Activated naive CD4-positive, alpha-beta T cell treated with anti-CD3 and anti-CD28 coated beads, Interleukin-2, amount 10 ng/mL, durations not matched to agents 7 days and 5 days (primary cell): ENCODE measurements around the gene RBM14.
"Not testable (repeated sequence)": the region's sequence is repeated elsewhere in the genome, so short reads cannot be mapped to it uniquely, and the experiment has no call there.

Experiments
- CTCF ChIA-PET: fragments of 350-600 bp; sonication (Branson Sonifier 250); formaldehyde crosslinking; loops from one replicate; lab custom pipeline; 2021; ENCODE audit warnings: antibody characterized with exemption; lab: Charles Lee
- DNase-seq: peaks from one replicate; pipeline ENCODE4 v3.0.0-alpha.2; 2020
- H3K27ac Mint-ChIP-seq: one replicate; pipeline ENCODE4 v1.8.0; 2021; ENCODE audit warnings: mild to moderate bottlenecking, moderate library complexity, mixed read lengths
- H3K27me3 Mint-ChIP-seq: one replicate; pipeline ENCODE4 v1.8.0; 2021; ENCODE audit warnings: mild to moderate bottlenecking, mixed read lengths
- H3K36me3 Mint-ChIP-seq: one replicate; pipeline ENCODE4 v1.8.0; 2021; ENCODE audit warnings: mixed read lengths
- H3K4me1 Mint-ChIP-seq: one replicate; pipeline ENCODE4 v1.8.0; 2021; ENCODE audit warnings: mixed read lengths
- H3K4me3 Mint-ChIP-seq: one replicate; pipeline ENCODE4 v1.8.0; 2021; ENCODE audit warnings: mild to moderate bottlenecking, moderate library complexity, mixed read lengths
- H3K9me3 Mint-ChIP-seq: one replicate; pipeline ENCODE4 v1.8.0; 2021; ENCODE audit warnings: mixed read lengths

Gene RBM14

DNA sequence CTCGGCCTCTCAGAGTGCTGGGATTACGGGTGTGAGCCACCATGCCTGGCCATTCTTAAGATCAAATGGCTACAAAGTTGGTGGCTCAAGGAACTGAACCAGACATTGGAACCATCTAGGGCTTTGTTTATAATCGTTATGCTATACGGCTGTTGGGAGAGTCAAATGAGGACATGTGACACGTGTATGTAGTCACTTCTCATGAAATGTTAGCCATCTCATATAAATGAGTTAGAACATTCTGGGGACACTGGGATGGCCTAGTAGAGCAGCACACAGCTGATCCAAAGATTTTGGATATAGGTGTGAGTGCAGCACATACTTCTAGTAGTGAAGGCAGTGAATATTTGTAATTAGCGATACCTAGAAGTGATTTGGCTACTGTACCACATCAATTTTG, 15.5 kb downstream of the RBM14 start:
- H3K36me3 Mint-ChIP-seq = peaks cover 54% of the 10 kb centered on the region

DNA sequence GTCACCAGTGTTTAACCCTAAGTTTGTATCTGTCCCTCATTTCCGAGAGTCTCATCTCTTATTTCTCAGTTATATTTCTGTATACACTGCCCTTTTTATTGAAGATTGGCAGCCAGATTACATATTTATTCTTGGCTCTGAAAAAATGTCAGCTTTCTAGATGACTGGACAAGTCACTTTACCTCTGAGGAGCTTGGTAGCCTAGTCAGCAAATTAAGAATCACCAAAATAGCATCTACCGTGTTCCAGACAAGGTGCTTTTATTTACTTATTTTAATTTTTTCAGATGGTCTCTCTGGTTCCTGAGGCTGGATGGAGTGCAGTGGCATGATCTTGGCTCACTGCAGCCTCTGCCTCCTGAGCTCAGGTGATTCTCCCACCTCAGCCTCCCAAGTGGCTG, 16.5 kb downstream of the RBM14 start:
- Mint-ChIP-seq H3K9me3 (no peaks in the 10 kb centered on the region), H3K4me3 (no peak overlapping the region), H3K4me1 (peaks cover 34% of the 10 kb centered on the region), H3K36me3 (peaks cover 51% of the 10 kb centered on the region), H3K27me3 (no peaks in the 10 kb centered on the region), H3K27ac (no peak overlapping the region)
- CTCF ChIA-PET = interaction anchor here (1.1 kb wide), 1 partner anchor 24 kb away, joined by 3 read pairs; no protein-coding TSS in a partner anchor
- DNase-seq = no peak

More for the DNA sequence above, 15.5 kb downstream of the RBM14 start:
- no peak for DNase-seq
- no peak overlapping the region for H3K27ac Mint-ChIP-seq
- H3K4me3 Mint-ChIP-seq = no peak overlapping the region
- no peaks in the 10 kb centered on the region for H3K27me3 Mint-ChIP-seq
- no peaks in the 10 kb centered on the region for H3K9me3 Mint-ChIP-seq
- CTCF ChIA-PET = no interaction called here
- H3K4me1 Mint-ChIP-seq = peaks cover 24% of the 10 kb centered on the region

DNA sequence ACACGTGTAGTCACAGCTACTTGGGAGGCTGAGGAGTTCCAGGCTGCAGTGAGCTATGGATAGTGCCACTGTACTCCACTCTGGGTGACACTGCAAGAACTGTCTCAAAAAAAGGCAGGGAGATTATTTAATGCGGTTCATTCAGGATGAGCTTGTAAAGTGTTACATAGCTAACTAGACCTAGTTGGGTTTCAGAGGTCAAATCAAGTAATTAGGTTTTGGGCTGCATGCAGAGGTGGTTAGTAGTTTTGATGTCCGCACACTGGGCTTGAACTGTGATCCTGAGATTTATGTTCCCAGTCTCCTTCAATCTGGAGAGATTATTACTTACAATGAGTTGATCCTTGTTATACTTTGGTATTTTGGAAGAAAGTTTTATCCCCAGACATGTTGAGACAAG, 20.0 kb downstream of the RBM14 start:
- CTCF ChIA-PET = interaction anchor here (1.3 kb wide), 1 partner anchor 227 kb away, joined by 3 read pairs; no protein-coding TSS in a partner anchor
- H3K27ac Mint-ChIP-seq = no peak overlapping the region
- no peak overlapping the region for H3K4me3 Mint-ChIP-seq
- H3K27me3 Mint-ChIP-seq = no peaks in the 10 kb centered on the region
- peaks cover 60% of the 10 kb centered on the region for H3K36me3 Mint-ChIP-seq
- H3K9me3 Mint-ChIP-seq = no peaks in the 10 kb centered on the region
- H3K4me1 Mint-ChIP-seq = peaks cover 50% of the 10 kb centered on the region
- no peak for DNase-seq

DNA sequence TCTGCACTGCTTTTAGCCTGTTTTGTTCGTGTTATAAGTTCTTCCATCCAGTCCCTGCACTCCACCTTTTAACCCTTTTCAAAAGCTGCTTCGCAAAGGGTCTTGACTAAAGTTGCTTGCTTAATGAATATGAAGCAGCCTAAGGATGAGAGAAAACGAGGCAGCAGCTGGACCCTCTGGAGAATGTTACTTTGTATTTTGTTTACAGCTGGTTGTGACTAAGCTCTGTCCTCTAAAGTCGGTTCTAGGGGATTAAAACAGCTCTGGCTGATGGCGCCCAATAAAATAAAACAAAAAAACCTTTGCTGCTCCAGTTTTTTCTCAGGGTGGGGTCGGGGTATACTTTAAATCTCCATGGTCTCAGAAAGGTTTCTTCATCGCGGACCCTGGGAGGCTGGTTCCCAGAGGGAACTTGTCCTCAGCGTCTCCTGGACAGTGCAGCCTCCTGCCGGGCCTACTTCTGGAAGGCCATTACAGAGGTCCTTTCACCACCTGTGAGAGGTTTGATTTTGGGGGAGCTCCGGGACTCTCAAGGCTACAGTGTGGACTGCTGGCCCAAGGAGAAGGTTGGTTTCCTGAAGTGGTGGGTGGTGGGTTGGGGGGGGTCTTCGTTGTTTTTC, 21.2 kb downstream of the RBM14 start:
- no peaks in the 10 kb centered on the region for H3K9me3 Mint-ChIP-seq

DNA sequence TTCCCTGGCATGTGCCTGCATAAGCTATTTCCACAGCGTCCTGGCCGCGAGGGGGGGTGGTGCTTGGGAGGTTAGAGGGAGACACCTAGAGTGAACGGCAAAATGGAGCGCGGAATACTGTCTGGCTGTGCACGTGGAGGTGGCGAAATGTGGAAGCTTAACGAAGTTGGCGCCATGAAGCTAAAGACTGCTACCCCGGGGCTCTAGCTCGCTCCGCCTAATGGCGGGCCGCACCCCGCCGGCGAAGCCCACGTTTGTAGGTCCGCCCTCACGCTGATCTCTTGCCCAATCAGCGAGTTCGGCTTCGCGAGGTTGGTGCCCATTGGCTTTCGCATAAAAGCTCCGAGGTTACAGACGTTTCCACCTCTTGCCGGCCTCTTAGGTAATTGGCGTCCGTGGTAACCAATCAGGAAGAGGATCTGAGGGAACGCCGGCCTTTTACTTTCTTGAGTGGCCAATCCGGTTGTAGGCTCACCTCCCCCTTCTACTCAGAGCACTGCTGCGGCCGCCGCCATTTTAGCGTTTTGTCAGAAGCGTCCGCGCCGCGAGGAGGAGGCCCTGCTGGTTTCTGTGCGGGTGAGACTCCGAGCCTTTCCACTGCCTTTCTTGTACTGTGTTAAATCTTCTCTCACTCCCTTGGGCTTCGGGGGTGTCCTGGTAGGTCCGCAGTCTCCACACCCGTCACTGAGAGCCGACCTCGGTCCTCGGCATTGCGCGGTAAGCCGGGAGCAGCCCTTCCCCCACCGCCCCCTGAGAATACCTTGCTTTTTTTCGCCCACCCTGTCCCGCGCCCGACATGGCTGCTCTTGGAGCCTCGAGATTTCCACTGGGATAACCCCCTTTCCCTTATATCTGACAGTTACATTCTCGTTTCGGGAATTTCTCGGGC, 22.0 kb downstream of the RBM14 start, which contains the start of gene RBM4:
TSS of gene RBM4 (plus strand) at position 527 of the 889 bp plus-strand sequence. CDS start 1,009 bp downstream, outside the sequence.
- H3K27ac Mint-ChIP-seq = peak within 1 kb of the TSS; percentile 96
- peaks cover 67% of the 10 kb centered on the region for H3K36me3 Mint-ChIP-seq
- peaks cover 65% of the 10 kb centered on the region for H3K4me1 Mint-ChIP-seq
- DNase-seq = peak; percentile 98
- peak within 1 kb of the TSS; percentile 94 for H3K4me3 Mint-ChIP-seq
- CTCF ChIA-PET = interaction anchor here (0.6 to 1.9 kb wide), 12 partner anchors 8 to 608 kb away, joined by 3 to 10 read pairs (median 4); partner anchors contain the start of genes RBM14, RBM4B and ZDHHC24
- H3K9me3 Mint-ChIP-seq = no peaks in the 10 kb centered on the region
- H3K27me3 Mint-ChIP-seq = no peaks in the 10 kb centered on the region

More for the DNA sequence above, 21.2 kb downstream of the RBM14 start:
- CTCF ChIA-PET = interaction anchor here (0.7 to 1.9 kb wide), 7 partner anchors 9 to 92 kb away, joined by 3 to 10 read pairs (median 5); partner anchors contain the start of genes RBM14, RBM4B and ZDHHC24
- H3K4me1 Mint-ChIP-seq = peaks cover 57% of the 10 kb centered on the region
- H3K27me3 Mint-ChIP-seq = no peaks in the 10 kb centered on the region
- peak; percentile 21 for DNase-seq
- peaks cover 62% of the 10 kb centered on the region for H3K36me3 Mint-ChIP-seq
- H3K4me3 Mint-ChIP-seq = peak overlapping the region; percentile 94
- peak overlapping the region; percentile 96 for H3K27ac Mint-ChIP-seq

DNA sequence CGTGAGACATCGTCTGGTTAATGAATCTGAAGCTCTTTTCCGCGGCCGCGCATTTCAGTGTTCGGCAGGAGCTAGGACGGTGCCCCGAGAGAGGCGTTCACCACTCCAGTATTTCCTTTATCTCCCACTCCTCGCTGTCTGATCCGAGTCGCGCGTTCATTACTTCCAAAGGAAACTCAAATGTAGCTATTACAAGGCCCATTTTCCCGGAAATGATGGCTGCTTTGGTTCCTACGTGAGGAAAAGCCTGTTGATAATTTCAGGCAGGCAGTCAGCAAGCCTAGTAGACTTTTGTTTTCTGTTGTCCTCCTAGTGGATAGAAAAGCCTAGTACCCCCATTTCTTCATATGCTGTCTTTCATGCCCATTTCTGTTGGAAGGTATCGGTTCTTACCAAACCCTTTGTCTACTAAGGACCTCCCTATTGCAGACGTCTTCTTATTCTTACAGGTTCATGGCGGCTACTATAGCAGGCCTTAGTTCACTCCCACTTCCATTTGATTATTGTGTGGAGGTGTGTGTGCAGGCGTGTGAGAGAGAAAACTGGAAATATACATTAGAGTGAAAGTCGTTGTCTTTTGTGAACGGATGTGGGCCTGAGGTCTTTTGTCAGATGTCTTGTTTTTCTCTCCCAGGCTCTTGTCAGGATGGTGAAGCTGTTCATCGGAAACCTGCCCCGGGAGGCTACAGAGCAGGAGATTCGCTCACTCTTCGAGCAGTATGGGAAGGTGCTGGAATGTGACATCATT, 22.8 kb downstream of the RBM14 start:
- Mint-ChIP-seq H3K36me3 (peaks cover 72% of the 10 kb centered on the region), H3K27ac (peak overlapping the region; percentile 96), H3K4me3 (peak overlapping the region; percentile 94), H3K4me1 (peaks cover 72% of the 10 kb centered on the region), H3K27me3 (no peaks in the 10 kb centered on the region), H3K9me3 (no peaks in the 10 kb centered on the region)
- CTCF ChIA-PET = interaction anchor here (0.9 to 1.3 kb wide), 4 partner anchors 8 to 199 kb away, joined by 3 to 7 read pairs (median 4); no protein-coding TSS in a partner anchor
- DNase-seq = peak; percentile 51

DNA sequence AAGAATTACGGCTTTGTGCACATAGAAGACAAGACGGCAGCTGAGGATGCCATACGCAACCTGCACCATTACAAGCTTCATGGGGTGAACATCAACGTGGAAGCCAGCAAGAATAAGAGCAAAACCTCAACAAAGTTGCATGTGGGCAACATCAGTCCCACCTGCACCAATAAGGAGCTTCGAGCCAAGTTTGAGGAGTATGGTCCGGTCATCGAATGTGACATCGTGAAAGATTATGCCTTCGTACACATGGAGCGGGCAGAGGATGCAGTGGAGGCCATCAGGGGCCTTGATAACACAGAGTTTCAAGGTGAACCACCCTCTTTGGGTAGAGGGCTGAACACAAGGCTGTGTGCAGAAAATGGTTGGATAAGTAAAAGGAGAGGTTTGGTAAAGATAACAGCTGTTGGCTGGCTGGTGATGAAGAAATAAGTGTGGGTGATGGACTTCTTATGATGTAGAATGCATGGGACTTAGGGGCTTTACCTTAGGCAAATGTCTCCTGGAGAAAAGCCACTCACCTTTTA, 23.4 kb downstream of the RBM14 start:
- not testable (repeated sequence) for H3K27me3 Mint-ChIP-seq, H3K9me3 Mint-ChIP-seq, DNase-seq
- H3K4me1 Mint-ChIP-seq = peaks cover 76% of the 10 kb centered on the region
- H3K36me3 Mint-ChIP-seq = peaks cover 72% of the 10 kb centered on the region
- CTCF ChIA-PET = interaction anchor here (1.3 to 1.6 kb wide), 2 partner anchors 9 to 39 kb away, joined by 4 to 6 read pairs; no protein-coding TSS in a partner anchor
- H3K27ac Mint-ChIP-seq = peak overlapping the region; percentile 96
- peak overlapping the region; percentile 94 for H3K4me3 Mint-ChIP-seq

DNA sequence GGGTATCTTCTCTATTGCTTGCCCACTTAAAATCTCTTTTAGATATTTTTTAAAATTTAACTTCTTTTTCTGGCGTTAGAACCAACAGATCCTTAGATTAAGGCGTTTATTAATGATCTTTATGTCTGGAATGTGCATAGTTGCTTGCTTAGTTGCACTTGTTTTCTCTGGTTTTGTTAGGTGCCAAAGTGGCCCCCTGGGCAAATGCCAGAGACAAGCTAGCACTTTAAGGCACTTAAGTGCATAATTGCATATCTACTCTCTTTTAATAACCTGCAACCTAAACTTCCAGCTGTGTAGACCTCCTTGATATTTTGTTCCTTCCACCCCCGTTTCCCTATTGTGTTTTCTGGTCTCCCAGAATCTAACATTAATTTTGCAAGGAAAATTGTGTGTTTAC, 25.4 kb downstream of the RBM14 start:
- H3K9me3 Mint-ChIP-seq = no peaks in the 10 kb centered on the region
- H3K36me3 Mint-ChIP-seq = peaks cover 90% of the 10 kb centered on the region
- CTCF ChIA-PET = interaction anchor here (0.9 kb wide), 1 partner anchor 37 kb away, joined by 3 read pairs; no protein-coding TSS in a partner anchor
- peak overlapping the region; percentile 62 for H3K4me3 Mint-ChIP-seq
- no peak for DNase-seq
- H3K27ac Mint-ChIP-seq = no peak overlapping the region
- H3K4me1 Mint-ChIP-seq = peaks cover 87% of the 10 kb centered on the region
- H3K27me3 Mint-ChIP-seq = no peaks in the 10 kb centered on the region

DNA sequence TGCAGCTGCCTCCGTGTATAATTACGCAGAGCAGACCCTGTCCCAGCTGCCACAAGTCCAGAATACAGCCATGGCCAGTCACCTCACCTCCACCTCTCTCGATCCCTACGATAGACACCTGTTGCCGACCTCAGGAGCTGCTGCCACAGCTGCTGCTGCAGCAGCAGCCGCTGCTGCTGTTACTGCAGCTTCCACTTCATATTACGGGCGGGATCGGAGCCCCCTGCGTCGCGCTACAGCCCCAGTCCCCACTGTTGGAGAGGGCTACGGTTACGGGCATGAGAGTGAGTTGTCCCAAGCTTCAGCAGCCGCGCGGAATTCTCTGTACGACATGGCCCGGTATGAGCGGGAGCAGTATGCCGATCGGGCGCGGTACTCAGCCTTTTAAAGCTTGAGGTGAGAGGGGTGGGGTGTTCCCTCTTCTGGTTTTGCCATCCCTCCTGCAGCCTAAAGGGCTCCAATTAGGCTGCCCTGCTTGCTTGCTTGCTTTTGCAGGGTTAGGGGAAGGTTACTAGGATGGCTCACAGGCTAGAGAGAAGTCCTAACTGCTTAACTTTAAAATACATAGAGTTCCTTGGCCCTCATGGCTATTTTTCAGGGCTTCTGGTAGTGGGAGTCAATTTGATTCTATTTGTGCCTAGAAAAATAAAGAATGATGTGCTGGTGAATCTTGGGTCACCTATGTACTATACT, 27.5 kb downstream of the RBM14 start:
- CTCF ChIA-PET = interaction anchor here (2.0 kb wide), 1 partner anchor 34 kb away, joined by 6 read pairs; the partner anchor contains the start of gene RBM4B
- no peak overlapping the region for H3K27ac Mint-ChIP-seq
- no peaks in the 10 kb centered on the region for H3K9me3 Mint-ChIP-seq
- peaks cover 80% of the 10 kb centered on the region for H3K4me1 Mint-ChIP-seq
- DNase-seq = no peak
- peaks cover 86% of the 10 kb centered on the region for H3K36me3 Mint-ChIP-seq
- H3K4me3 Mint-ChIP-seq = no peak overlapping the region
- H3K27me3 Mint-ChIP-seq = no peaks in the 10 kb centered on the region

DNA sequence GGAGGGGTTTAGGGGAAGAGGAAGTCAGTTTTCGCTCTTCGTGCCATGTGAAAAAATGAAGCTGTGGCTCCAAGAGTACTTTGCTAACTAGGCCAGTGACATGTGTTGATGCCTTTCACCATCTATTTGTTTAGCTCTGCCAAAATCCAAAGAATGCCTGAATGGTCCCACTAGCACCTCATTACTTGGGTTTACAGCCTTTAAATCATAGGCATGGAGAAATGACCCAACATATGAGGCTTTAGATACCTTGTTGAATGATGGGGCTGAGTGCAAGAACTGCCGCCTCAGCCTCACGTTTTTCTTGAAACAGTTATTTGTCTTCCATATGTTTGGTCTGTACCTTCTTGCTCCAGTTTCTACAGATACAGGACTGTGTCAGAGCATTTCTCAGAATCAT, 30.4 kb downstream of the RBM14 start:
- Mint-ChIP-seq H3K4me3 (no peak overlapping the region), H3K27me3 (no peaks in the 10 kb centered on the region), H3K4me1 (peaks cover 55% of the 10 kb centered on the region), H3K9me3 (no peaks in the 10 kb centered on the region), H3K27ac (no peak overlapping the region), H3K36me3 (peaks cover 80% of the 10 kb centered on the region)
- CTCF ChIA-PET = no interaction called here
- no peak for DNase-seq

DNA sequence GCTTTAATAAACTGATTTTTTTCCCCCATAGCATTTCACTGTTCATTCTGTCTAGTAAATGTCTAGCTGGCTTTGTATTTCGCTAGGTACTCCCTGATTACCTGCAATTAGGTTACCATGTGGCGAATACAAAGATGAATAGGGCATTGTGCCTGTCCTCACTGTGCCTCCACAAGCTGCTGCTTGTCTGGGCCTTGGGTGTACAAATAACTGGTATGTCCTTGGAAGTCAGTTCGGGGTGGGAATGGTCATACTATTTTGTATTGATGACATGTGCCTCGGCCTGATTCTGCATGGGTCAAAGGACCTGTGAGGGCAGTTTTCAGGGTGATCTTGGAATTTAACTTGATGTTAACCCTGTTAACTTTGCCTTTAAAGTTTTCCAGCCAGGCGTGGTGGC, 33.5 kb downstream of the RBM14 start:
- CTCF ChIA-PET = interaction anchor here (1.8 kb wide), 1 partner anchor 33 kb away, joined by 4 read pairs; no protein-coding TSS in a partner anchor
- Mint-ChIP-seq H3K27ac (no peak overlapping the region), H3K4me1 (peaks cover 27% of the 10 kb centered on the region)

DNA sequence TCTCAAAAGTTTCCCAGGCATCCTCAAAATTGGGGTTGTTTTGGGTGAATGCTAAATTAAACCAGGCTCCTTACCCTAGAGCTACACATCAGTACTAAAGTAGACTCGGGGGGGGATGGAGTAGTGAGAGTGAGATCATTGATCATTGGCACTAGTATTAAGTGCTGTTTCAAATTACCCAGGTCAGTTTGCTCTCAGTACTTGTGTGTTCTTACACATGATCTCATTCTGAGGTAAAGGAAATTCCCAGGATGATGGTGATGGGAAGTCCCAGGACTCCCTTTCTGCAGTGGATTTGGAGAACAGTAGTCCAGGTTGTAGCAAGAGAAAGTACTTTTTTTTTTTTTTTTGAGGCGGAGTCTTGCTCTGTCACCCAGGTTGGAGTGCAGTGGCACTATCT, 34.6 kb downstream of the RBM14 start:
- Mint-ChIP-seq H3K27me3 (no peaks in the 10 kb centered on the region), H3K27ac (no peak overlapping the region), H3K9me3 (no peaks in the 10 kb centered on the region), H3K4me1 (peaks cover 18% of the 10 kb centered on the region), H3K36me3 (peaks cover 56% of the 10 kb centered on the region), H3K4me3 (no peak overlapping the region)
- CTCF ChIA-PET = interaction anchor here (1.8 kb wide), 1 partner anchor 34 kb away, joined by 4 read pairs; no protein-coding TSS in a partner anchor
- DNase-seq = no peak

More for the DNA sequence above, 33.5 kb downstream of the RBM14 start:
- Mint-ChIP-seq H3K36me3 (peaks cover 62% of the 10 kb centered on the region), H3K9me3 (no peaks in the 10 kb centered on the region), H3K4me3 (no peak overlapping the region), H3K27me3 (no peaks in the 10 kb centered on the region)
- no peak for DNase-seq

DNA sequence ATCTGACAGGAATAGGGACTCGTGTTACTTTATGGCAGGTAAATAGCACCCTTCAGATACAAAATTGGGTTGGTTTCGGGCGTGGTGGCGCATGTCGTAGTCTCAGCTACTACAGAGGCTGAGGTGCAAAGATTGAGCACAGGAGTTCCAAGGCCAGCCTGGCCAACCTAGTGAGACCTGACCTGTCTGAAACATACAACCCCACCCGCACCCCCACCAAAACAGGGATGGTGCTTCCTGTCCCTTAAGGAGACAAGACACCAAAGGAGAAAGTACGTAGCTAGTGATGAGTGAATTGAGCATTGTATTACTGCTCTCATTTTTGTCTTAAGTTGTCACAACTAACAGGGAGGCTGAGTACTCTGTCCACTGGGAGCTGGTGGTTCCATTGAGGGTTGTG, 36.2 kb downstream of the RBM14 start:
- CTCF ChIA-PET = no interaction called here
- DNase-seq = no peak
- peaks cover 47% of the 10 kb centered on the region for H3K36me3 Mint-ChIP-seq
- H3K9me3 Mint-ChIP-seq = no peaks in the 10 kb centered on the region
- peaks cover 5% of the 10 kb centered on the region for H3K4me1 Mint-ChIP-seq
- H3K27me3 Mint-ChIP-seq = no peaks in the 10 kb centered on the region
- H3K27ac Mint-ChIP-seq = peak overlapping the region; percentile 21
- H3K4me3 Mint-ChIP-seq = no peak overlapping the region
